K562 (cell line): ENCODE results near the gene GGT6. TPM values are rescaled to one million over a fixed set of nuclear protein-coding genes. Genes with fewer than 3 reads are reported as not detected.

ENCODE experiments used
- ATAC-seq: fragments of 200-7000 bp; cut with Tn5 transposase; 3 replicates; pipeline ENCODE4 v1.9.1; 2020; ENCODE audit warnings: moderate library complexity
- BruUV-seq: library from RNA; stranded (reverse); fragments of 400-500 nt; replicated peaks from 2 replicates; lab custom pipeline; 2021; lab: Mats Ljungman, UMichigan
- CTCF ChIA-PET: fragments of 300-600 bp; formaldehyde crosslinking; extraction: SDS; loops from one replicate; lab custom pipeline; 2021; ENCODE audit warnings: low intra/inter-chr PET ratio; lab: Yijun Ruan, JAX
- POLR2A ChIA-PET: fragments of 300-600, 350-650 bp; sonication (Branson Sonifier 250); formaldehyde crosslinking; extraction: SDS; loops from one replicate; lab custom pipeline; 2021; ENCODE audit warnings: antibody characterized with exemption, inconsistent platforms; lab: Yijun Ruan, JAX
- DNase-seq, 4 experiments: peaks; one replicate each; pipeline versions ENCODE4 v3.0.0 to v3.0.0-alpha.2; 2011 to 2018; ENCODE audit warnings: low spot score in 3 of 4, mixed read lengths in 3 of 4; ENCODE audit errors: extremely low read depth in 1 of 4
- FAIRE-seq: peaks from 2 replicates; lab custom pipeline; 2011; peaks lifted over from hg19 to GRCh38; lab: Jason Lieb, UNC
- H2AFZ ChIP-seq: 2 replicates; pipeline ENCODE4 v1.6.0; 2011; ENCODE audit warnings: low read depth, low read length, control low read depth, inconsistent platforms
- H3K27ac ChIP-seq: fragments of 200-600 bp; 3 replicates; pipeline ENCODE4 v1.8.0; 2011; ENCODE audit warnings: low read depth, mild to moderate bottlenecking, control low read depth, inconsistent platforms, low read length, moderate library complexity, mixed read lengths; ENCODE audit errors: extremely low read depth
- H3K27me3 ChIP-seq, 2 experiments: fragments of 300-600 bp in 1 of 2; 2 replicates in 1 of 2; 3 replicates in 1 of 2; pipeline versions ENCODE4 v1.6.0 to v1.8.0; 2011; ENCODE audit warnings: inconsistent platforms in 2 of 2, low read length in 2 of 2, mild to moderate bottlenecking in 1 of 2, mixed read lengths in 1 of 2, moderate library complexity in 1 of 2; ENCODE audit not compliant: control insufficient read depth in 2 of 2, insufficient read depth in 2 of 2
- H3K36me3 ChIP-seq: fragments of 300-600 bp; 3 replicates; pipeline ENCODE4 v1.8.0; 2011; ENCODE audit warnings: mild to moderate bottlenecking, low read length, inconsistent platforms; ENCODE audit not compliant: control insufficient read depth, insufficient read depth
- H3K4me1 ChIP-seq, 2 experiments: fragments of 200-600 bp in 1 of 2; replicated peaks in 1 of 2; 2 replicates in 1 of 2; 3 replicates in 1 of 2; pipeline versions ENCODE4 v1.5.1 to v1.8.0; 2011; ENCODE audit warnings: inconsistent platforms in 2 of 2, low read length in 2 of 2, mild to moderate bottlenecking in 1 of 2, mixed read lengths in 1 of 2, moderate library complexity in 1 of 2; ENCODE audit not compliant: control insufficient read depth in 2 of 2, insufficient read depth in 2 of 2
- H3K4me2 ChIP-seq: 2 replicates; pipeline ENCODE4 v1.6.1; 2011; ENCODE audit warnings: low read length, control low read depth, inconsistent platforms, mixed read lengths; ENCODE audit not compliant: insufficient read depth
- H3K4me3 ChIP-seq: fragments of 200-600 bp; sonication (generic), shearing (Covaris generic); 2 replicates; pipeline ENCODE4 v1.5.1; 2016; ENCODE audit warnings: control low read depth, inconsistent platforms
- H3K79me2 ChIP-seq: fragments of 200-600 bp; 3 replicates; pipeline ENCODE4 v1.8.0; 2011; ENCODE audit warnings: low read length, inconsistent platforms; ENCODE audit not compliant: control insufficient read depth, insufficient read depth
- H3K9ac ChIP-seq, 2 experiments: 2 replicates each; pipeline versions ENCODE4 v1.6.0 to v1.6.1; 2011; ENCODE audit warnings: low read depth in 2 of 2, low read length in 2 of 2, control low read depth in 1 of 2, inconsistent platforms in 1 of 2, mild to moderate bottlenecking in 1 of 2, mixed read lengths in 1 of 2; ENCODE audit not compliant: insufficient read depth in 1 of 2
- H3K9me1 ChIP-seq: one replicate; pipeline ENCODE4 v1.6.0; 2011; ENCODE audit warnings: inconsistent platforms, mild to moderate bottlenecking, low read length, moderate library complexity; ENCODE audit not compliant: control insufficient read depth, insufficient read depth
- H3K9me3 ChIP-seq: replicated peaks from 2 replicates; pipeline ENCODE4 v1.5.1; 2011; ENCODE audit warnings: low read depth, low read length, inconsistent platforms; ENCODE audit not compliant: control insufficient read depth, insufficient read depth
- H4K20me1 ChIP-seq: replicated peaks from 2 replicates; pipeline ENCODE4 v1.6.1; 2011; ENCODE audit warnings: low read length, inconsistent platforms, mixed read lengths; ENCODE audit not compliant: control insufficient read depth, insufficient read depth
- CREBBP ChIP-seq: IDR thresholded peaks from one replicate; pipeline ENCODE4 v1.6.1; 2012; ENCODE audit warnings: low read depth, mild to moderate bottlenecking, control low read depth, inconsistent platforms, low read length
- PKNOX1 ChIP-seq: fragments of 450-650 bp; IDR thresholded peaks from 2 replicates; pipeline ENCODE4 v1.6.1; 2016
- SMAD2 ChIP-seq: fragments of 150-350 bp; IDR thresholded peaks from 2 replicates; pipeline ENCODE4 v1.6.1; 2014; ENCODE audit warnings: low read depth, mild to moderate bottlenecking, low read length
- ZFX ChIP-seq: sonication (generic); formaldehyde crosslinking; IDR thresholded peaks from 2 replicates; pipeline ENCODE4 v1.8.0; 2022; ENCODE audit warnings: mild to moderate bottlenecking, missing genetic modification reagents, moderate library complexity
- ZNF280A ChIP-seq: fragments of 450-650 bp; IDR thresholded peaks from 2 replicates; pipeline ENCODE4 v1.6.1; 2018; ENCODE audit warnings: mild to moderate bottlenecking, low read depth; ENCODE audit not compliant: partially characterized antibody
- WGBS: fragments of 100-300 bp; shearing (Covaris generic); methylation state at CpG from one replicate; pipeline ENCODE4 v1.1.6; 2016; ENCODE audit warnings: low coverage, mixed read lengths; ENCODE audit not compliant: insufficient coverage; ENCODE audit errors: missing lambda C conversion rate; 5-methylcytosine and 5-hydroxymethylcytosine counted together
- in situ Hi-C: fragments of 300-500 bp; cut with MboI; formaldehyde crosslinking; loops from 4 replicates; pipeline ENCODE4 v1.15.0; 2018; ENCODE audit warnings: inconsistent platforms, mixed read lengths
- intact Hi-C: fragments of 100-400 bp; cut with micrococcal nuclease; formaldehyde crosslinking; loops from 2 replicates; pipeline ENCODE4 v1.14.2; 2022
- polyA plus RNA-seq, 8 experiments: library from polyadenylated mRNA; depleted of rRNA in 4 of 8; stranded (reverse) in 5 of 8; unstranded in 3 of 8; fragments of >200 nt; fragmentation: Nextera tagmentation in 2 of 8; fragmentation: Illumina TruSeq in 1 of 8; extraction: Ambion mirVana in 2 of 8; extraction: Trizol in 1 of 8; gene quantifications; 2 replicates each; pipeline versions ENCODE4 v1.2.1 to v1.2.3, GENCODE V29; 2011 to 2014; ENCODE audit warnings: inconsistent platforms in 1 of 8, missing spikeins in 1 of 8
- total RNA-seq, 7 experiments: library from RNA; depleted of rRNA in 6 of 7; stranded (reverse); fragments of >200 nt in 6 of 7; fragmentation: Illumina TruSeq in 2 of 7; extraction: Trizol in 2 of 7; gene quantifications; 2 replicates each; pipeline versions ENCODE4 v1.2.1 to v1.2.3, GENCODE V29; 2011 to 2021; ENCODE audit warnings: low replicate concordance in 1 of 7
- TF ChIP-seq, protein P1 (sequence below): fragments of 200-800 bp; sonication (Bioruptor generic); IDR thresholded peaks from 2 replicates; pipeline ENCODE4 v1.6.1; 2017; ENCODE audit warnings: missing genetic modification characterization, missing compliant biosample characterization

The GGT6 gene
- total and polyA plus RNA-seq, 9 of the 15 experiments (the other 6 are each of a cell fraction or from before 2014, with no cell fraction given) = 0.09 TPM; not detected in 8

- POLR2A ChIA-PET = interaction anchor here (0.6 kb wide), 1 partner anchor 68 kb away, joined by 3 read pairs; the partner anchor contains the start of gene ALOX15
- Histone ChIP-seq H3K9me1 (no peaks in the 10 kb centered on the region), H3K79me2 (no peaks in the 10 kb centered on the region), H3K9ac (no peak overlapping the region; a peak in 1 of 4 replicates), H3K27ac (no peak overlapping the region), H3K9me3 (no peaks in the 10 kb centered on the region), H2AFZ (no peak overlapping the region), H3K27me3 (peaks cover 12 to 47% of the 10 kb centered on the region in 2 experiments), H3K36me3 (no peaks in the 10 kb centered on the region), H3K4me1 (peaks cover 0 to 12% of the 10 kb centered on the region in 2 experiments; a peak in 2 of 5 replicates), H3K4me3 (no peak overlapping the region), H3K4me2 (no peak overlapping the region), H4K20me1 (no peaks in the 10 kb centered on the region)
- no peak for FAIRE-seq
- CTCF ChIA-PET = no interaction called here
- intact Hi-C loops (no loop called here), in situ Hi-C loops (no loop called here)
- TF ChIP-seq ZNF280A (no peak), ZFX (CRISPR knock-in tag) (no peak), CREBBP (no peak), PKNOX1 (no peak), SMAD2 (no peak)
- TF ChIP-seq, protein P1, sequence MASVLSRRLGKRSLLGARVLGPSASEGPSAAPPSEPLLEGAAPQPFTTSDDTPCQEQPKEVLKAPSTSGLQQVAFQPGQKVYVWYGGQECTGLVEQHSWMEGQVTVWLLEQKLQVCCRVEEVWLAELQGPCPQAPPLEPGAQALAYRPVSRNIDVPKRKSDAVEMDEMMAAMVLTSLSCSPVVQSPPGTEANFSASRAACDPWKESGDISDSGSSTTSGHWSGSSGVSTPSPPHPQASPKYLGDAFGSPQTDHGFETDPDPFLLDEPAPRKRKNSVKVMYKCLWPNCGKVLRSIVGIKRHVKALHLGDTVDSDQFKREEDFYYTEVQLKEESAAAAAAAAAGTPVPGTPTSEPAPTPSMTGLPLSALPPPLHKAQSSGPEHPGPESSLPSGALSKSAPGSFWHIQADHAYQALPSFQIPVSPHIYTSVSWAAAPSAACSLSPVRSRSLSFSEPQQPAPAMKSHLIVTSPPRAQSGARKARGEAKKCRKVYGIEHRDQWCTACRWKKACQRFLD (CRISPR knock-in tag) = no peak
- BruUV-seq = no TSS peak
- no peak for ATAC-seq
- DNase-seq = no peak
- 3% methylated on average over 7 of the region's 7 CpGs for WGBS
Measured at GRCh38 chr17:4573669-4574068, 13.3 kb upstream of the GGT6 start.
